Activated CD4-positive, alpha-beta T cell treated with anti-CD3 and anti-CD28 coated beads, Interleukin-2, amount 50 U/mL, for 48 hours (primary cell): ENCODE data around the gene CLEC18C.
"Not testable (repeated sequence)": the region's sequence is repeated elsewhere in the genome, so short reads cannot be mapped to it uniquely, and the experiment has no call there.

Experiments
- DNase-seq, 2 experiments: peaks; one replicate each; pipeline ENCODE4 v3.0.0-alpha.2; 2020

Gene CLEC18C

GRCh38 chr16:70173212-70173837 lies at the start of gene CLEC18C:
Gene CLEC18C (plus strand): TSS chr16:70173787. CDS start chr16:70174279, 492 bp downstream.
- DNase-seq: not testable (repeated sequence)

- not testable (repeated sequence) for DNase-seq
These were observed 49.8 kb upstream of the CLEC18C start for GRCh38 chr16:70123822-70124221.

GRCh38 chr16:70126226-70126625 lies 47.4 kb upstream of the CLEC18C start:
- DNase-seq: not testable (repeated sequence)

- not testable (repeated sequence) for DNase-seq
These were observed 45.9 kb upstream of the CLEC18C start for GRCh38 chr16:70127706-70128105.

- DNase-seq: not testable (repeated sequence)
These were observed 44.7 kb upstream of the CLEC18C start for GRCh38 chr16:70128844-70129243.

- not testable (repeated sequence) for DNase-seq
These were observed 37.8 kb upstream of the CLEC18C start for GRCh38 chr16:70135796-70136195.

- not testable (repeated sequence) for DNase-seq
These were observed 37.0 kb upstream of the CLEC18C start for GRCh38 chr16:70136595-70136994.

GRCh38 chr16:70142739-70143138 lies 30.8 kb upstream of the CLEC18C start:
- DNase-seq: not testable (repeated sequence)

GRCh38 chr16:70143231-70143895 lies 30.2 kb upstream of the CLEC18C start:
- DNase-seq: not testable (repeated sequence)

GRCh38 chr16:70147853-70148252 lies 25.7 kb upstream of the CLEC18C start:
- not testable (repeated sequence) for DNase-seq

- DNase-seq: not testable (repeated sequence)
These were observed 25.1 kb upstream of the CLEC18C start for GRCh38 chr16:70148453-70148852.

- not testable (repeated sequence) for DNase-seq
These were observed 24.3 kb upstream of the CLEC18C start for GRCh38 chr16:70149296-70149695.

GRCh38 chr16:70151391-70151790 lies 22.2 kb upstream of the CLEC18C start:
- no peak for DNase-seq

- no peak for DNase-seq
These were observed 21.6 kb upstream of the CLEC18C start for GRCh38 chr16:70151941-70152509.

- DNase-seq: no peak
These were observed 20.8 kb upstream of the CLEC18C start for GRCh38 chr16:70152578-70153302.

- not testable (repeated sequence) for DNase-seq
These were observed 18.9 kb upstream of the CLEC18C start for GRCh38 chr16:70154736-70155135.

- DNase-seq: no peak
These were observed 17.2 kb upstream of the CLEC18C start for GRCh38 chr16:70156207-70156978.

- no peak for DNase-seq
These were observed 16.5 kb upstream of the CLEC18C start for GRCh38 chr16:70157105-70157476.

- DNase-seq: no peak
These were observed 15.9 kb upstream of the CLEC18C start for GRCh38 chr16:70157477-70158260.

- no peak for DNase-seq
These were observed 15.2 kb upstream of the CLEC18C start for GRCh38 chr16:70158261-70158939.
